ENCODE measurements around the gene PSG1.
"Not testable (repeated sequence)": the region's sequence is repeated elsewhere in the genome, so short reads cannot be mapped to it uniquely, and the experiment has no call there.

Gene PSG1

GRCh38 chr19:42881279-42881678, 1.8 kb upstream of the PSG1 start:
- not testable (repeated sequence) for DNase-seq

- DNase-seq, result not testable (repeated sequence)
Measured at GRCh38 chr19:42880621-42881020, 1.1 kb upstream of the PSG1 start.

- DNase-seq, result not testable (repeated sequence)
Measured at GRCh38 chr19:42876596-42876995, 2.9 kb downstream of the PSG1 start.

GRCh38 chr19:42875881-42876280, 3.6 kb downstream of the PSG1 start:
- not testable (repeated sequence) for DNase-seq

DNA sequence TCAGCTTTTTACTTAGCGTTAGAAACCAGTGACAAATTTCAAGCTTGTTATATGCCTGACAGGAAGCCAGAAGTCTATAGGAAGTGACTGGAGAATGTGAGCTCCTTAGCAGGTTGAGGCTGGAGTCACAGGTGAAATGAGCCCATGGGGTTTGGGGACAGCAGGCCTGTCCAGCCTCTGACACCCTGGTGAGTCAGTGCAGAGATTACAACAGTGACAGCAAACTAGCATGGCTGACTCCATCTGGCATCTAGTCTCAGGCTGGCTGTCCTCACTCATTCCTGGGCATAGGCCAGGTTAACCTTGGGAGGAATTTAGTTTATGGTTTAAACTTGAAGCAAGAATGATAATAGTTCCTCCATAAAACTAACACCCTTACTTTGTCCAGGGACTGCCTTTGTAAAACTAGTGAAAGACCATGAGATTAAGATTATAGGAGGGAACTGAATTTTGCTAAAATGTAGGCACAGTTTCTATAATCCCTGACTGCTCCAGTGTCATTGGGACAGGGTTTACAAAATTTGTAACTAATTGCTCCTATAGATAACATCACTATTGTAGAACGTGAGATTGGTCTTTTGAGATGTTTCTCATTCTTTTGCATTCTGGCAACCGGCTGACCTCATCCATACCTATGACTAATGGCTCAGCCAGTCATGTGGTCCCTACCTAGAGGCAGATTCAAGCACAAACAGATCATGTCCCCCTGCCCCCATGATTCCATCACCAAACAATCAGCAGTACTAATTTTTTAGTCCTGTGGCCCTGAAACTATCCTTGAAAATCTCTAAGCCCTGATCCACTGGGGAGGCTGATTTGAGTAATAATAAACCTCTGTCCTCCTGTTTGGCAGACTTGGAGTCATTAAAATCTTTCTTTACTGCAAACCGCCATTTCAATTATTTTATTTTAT, 4.4 kb downstream of the PSG1 start:
- DNase-seq, result not testable (repeated sequence)

DNA sequence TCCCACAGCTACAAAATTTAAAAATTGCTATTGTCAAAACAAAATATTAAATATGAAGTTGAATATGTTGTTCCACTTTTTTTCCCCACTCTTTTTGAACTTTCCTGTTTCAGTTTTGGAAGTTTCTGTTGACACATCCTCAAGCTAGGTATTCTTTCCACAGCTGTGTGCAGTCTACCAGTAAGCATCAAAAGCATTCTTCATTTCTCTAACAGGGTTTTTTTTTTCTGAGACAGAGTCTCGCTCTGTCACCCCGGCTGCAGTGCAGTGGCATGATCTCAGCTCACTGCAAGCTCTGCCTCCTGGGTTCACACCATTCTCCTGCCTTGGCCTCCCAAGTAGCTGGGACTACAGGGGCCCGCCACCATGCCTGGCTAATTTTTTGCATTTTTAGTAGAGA, 5.4 kb downstream of the PSG1 start:
- DNase-seq, result not testable (repeated sequence)

DNA sequence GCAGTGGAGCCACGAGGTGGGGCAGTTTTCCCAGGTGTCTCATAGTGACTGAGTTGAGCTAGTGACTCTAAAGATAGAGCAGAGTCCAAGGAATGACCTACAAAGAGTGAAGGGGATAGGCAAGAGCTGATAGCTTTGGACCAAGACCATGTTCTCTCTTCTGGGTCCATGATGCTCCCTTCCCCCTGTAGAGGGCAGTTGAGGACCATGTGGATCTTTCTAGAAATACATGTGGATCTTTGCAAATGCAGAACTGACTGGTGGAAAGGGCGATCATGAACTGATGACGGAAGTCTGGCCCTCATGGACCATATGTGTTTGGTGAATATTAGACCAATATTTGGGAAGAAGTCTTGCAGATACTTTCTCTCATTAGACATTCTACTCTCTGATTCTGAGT, 6.9 kb downstream of the PSG1 start:
- no peak for DNase-seq

DNA sequence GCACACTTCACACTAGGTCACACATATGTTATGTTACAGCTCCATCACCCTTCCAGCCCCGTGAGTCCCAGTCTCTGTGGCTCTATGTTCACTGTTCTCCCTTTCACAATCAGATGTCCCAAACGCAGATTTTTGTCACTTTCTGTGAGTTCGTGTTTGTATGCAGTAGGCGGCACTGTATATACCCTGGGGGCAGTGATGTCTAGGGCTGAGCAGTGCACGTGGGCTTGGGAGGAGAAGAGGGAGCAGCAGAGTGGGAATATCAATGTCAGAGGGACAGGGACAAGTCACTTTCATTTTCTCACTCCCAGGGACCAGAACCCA, 22.0 kb downstream of the PSG1 start:
- no peak for DNase-seq

- DNase-seq, result not testable (repeated sequence)
Measured at GRCh38 chr19:42856866-42857543, 22.5 kb downstream of the PSG1 start.

DNA sequence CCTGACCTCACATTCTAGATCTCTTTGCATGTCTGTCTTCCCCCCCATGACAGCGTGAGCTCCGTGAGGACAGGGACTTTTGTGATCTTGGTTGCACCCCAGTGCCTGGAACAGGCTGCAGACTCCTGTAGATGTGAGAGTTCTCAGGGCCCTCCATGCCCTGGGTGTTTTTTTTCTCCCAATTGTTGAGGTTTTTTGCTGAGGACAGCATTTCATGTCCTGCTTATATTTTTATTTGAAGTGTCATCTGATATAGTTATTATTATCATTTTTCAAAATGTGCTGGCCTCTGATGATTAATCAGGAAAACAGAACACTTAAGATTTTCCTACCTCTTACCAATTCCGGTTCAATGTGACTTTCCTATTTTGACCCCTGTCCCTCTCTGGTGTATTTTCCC, 24.8 kb downstream of the PSG1 start:
- DNase-seq, result not testable (repeated sequence)

DNA sequence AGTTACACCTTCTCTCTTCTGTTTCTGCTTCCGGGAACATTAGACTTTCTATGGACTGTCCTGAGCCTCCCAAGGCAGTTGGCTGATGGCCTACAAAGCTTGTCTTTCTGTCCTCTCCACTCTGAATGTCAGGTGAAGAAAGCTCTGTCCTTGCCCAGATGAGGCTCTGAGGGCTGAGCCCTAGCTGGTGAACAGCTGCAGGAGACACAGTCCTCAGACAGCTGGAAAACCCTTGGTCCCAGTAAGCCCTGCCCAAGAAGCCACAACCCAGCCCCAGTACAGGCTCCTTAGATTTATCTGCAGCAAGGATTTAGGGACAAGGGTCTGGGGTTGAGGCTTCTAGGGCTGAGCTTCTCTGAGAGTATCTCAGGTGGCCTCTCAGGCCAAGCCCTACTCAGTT, 26.3 kb downstream of the PSG1 start:
- DNase-seq, result not testable (repeated sequence)

DNA sequence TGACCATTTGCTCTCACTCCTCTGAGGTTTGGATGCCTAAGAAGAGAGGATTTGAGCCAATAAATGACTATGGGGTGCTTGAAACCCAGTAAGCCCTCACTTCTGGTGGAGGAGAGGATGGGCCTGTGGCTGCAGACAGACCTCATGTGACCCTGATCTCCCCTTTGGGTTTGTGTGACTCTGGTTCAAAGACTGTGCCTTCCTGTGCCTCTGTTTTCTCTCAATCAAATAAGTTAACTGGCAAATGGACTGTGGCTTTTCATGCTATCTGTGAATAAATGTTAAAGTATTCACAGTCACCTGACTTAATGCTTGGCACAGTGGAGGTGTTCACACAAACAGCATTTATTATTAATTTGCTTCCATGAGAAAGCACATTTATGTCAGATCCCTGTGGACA, 26.7 kb downstream of the PSG1 start:
- not testable (repeated sequence) for DNase-seq

DNA sequence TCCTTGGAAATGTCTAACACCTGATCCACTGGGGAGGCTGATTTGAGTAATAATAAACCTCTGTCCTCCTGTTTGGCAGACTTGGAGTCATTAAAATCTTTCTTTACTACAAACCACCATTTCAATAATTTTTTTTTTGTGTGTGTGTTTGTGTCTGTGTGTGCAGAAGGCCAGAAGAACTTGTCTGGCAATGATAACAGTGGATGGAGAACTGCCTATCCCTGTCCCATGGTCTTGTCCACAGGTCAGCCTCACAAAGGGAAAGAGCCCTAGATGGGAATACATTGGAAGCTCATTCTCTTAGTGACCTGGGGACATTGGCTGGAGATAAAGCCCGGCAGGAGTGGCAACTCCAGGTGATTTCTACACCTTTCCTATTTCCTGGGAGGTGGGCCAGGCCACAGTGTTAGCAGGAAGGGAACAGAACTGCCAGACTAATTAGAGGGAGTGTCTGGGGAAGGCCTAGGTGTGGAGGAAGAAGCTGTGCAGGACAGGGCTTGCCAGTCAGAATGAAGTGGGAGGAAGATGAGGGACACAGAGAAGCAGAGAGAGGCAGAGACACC, 27.7 kb downstream of the PSG1 start:
- not testable (repeated sequence) for DNase-seq

DNA sequence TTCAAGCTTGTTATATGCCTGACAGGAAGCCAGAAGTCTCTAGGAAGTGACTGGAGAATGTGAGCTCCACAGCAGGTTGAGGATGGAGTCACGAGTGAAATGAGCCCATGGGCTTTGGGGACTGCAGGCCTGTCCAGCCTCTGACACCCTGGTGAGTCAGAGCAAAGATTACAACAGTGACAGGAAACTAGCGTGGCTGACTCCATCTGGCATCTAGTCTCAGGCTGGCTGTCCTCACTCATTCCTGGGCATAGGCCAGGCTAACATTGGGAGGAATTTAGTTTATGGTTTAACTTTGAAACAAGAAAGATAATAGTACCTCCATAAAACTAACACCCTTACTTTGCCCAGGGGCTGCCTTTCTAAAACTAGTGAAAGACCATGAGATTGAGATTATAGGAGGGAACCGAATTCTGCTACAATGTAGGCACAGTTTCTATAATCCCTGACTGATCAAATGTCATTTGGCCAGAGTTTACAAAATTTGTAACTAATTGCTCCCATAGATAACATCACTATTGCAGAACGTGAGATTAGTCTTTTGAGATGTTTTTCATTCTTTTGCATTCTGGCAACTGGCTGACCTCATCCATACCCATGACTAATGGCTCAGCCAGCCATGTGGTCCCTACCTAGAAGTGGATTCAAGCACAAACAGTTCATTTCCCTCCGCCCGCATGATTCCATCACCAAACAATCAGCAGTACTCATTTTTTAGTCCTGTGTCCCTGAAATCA, 28.4 kb downstream of the PSG1 start:
- DNase-seq, result no peak

GRCh38 chr19:42846597-42846996, 32.9 kb downstream of the PSG1 start:
- DNase-seq, result no peak

DNA sequence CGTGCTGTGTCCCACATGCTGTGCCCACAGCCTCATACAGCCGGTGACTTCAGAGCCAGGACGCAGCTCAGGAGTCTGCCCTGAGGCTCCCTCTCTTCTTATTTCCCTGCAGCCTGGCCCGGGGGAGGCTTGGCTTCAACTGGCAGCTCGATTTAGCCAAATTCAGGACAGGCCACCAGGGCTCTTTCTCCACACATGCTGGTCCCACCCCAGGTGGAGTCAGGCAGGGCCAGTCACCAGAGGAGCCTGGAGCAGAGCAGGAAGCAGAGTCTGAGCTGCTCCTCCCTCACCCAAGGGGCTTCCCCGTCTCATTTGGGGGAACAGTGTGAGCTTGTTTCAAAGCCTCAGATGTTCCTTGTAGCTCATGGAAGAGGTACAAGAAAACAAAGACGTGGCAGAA, 35.9 kb downstream of the PSG1 start:
- not testable (repeated sequence) for DNase-seq

- DNase-seq, result not testable (repeated sequence)
Measured at GRCh38 chr19:42832746-42833442, 46.6 kb downstream of the PSG1 start.

GRCh38 chr19:42832023-42832680, 47.4 kb downstream of the PSG1 start:
- not testable (repeated sequence) for DNase-seq

DNA sequence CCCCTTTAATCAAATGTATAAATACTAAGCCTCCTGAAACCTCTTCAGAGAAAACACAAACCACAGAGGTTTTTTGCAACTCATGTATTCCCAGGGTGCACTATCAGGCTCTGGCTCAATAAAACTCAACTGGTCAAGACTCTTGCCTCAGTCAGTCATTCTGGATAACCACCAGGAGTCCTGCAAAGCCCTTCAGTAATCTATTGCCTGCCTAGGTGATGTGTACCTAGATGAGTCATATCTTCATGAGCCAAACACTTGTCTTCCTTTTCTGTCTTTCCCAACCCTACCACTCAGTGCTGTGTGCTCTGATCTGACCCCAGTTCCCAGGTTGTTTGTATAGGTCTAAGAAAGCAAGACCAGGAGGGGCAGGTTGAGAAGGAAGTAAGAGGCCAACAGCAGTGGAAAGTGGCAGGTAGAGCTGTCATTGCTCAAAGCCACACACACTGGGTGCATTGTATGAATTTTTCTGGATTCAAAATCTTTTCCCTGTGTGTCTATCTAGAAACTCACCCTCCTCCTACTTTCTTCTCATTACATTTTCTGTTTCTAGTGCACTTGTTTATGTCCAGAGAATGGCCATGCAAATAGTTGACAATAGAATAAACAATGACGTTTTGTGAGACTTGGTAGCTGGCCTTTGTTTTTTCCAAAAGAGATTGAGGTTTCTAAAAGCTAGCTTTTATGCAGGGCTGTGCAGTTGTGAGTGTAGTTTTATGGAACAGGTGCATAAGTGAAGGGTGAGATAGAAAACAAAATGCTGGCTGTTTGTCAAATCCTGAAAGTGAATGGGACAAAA, 48.1 kb downstream of the PSG1 start:
- no peak for DNase-seq

DNA sequence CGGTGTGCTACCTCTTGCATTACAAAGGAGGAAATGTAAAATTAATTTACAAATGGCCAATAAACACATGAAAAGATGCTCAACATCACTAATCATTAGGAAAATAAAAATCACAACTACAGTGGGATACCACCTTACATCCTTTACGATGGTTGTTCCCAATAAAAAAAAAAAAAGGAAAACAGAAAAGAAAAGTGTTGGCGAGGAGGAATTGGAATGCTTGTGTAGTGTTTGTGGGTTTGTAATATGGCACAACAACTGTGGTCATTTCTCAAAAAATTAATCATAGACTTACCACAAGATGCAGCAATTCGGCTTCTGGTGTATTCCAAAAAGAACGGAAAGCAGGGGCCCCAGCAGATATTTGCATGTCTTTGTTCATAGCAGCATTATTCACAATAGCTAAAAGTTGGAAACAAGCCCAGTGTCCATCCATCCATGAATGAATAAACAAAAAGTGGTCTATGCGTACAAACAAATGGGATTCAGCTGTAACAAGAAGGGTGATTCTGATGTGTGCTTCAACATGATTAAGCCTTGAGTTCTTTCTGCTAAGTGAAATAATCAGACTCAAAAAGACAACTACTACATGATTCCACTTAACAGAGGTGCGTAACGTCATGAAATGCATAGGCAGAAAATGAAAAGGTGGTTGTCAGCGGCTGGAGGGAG, 58.1 kb downstream of the PSG1 start:
- not testable (repeated sequence) for DNase-seq
